Chondrocyte (in vitro differentiated cells): ENCODE measurements around the gene LCAT. TPM values are rescaled to one million over a fixed set of nuclear protein-coding genes. Genes with fewer than 3 reads are reported as not detected.
"Not testable (repeated sequence)": the region's sequence is repeated elsewhere in the genome, so short reads cannot be mapped to it uniquely, and the experiment has no call there.

Source experiments
- DNase-seq: peaks from one replicate; pipeline ENCODE4 v3.0.0; 2021; ENCODE audit warnings: mixed read lengths, low spot score
- H3K27ac Mint-ChIP-seq: one replicate; pipeline ENCODE4 v1.8.0; 2021; ENCODE audit warnings: mild to moderate bottlenecking, moderate library complexity, mixed read lengths; ENCODE audit not compliant: unreplicated experiment
- H3K27me3 Mint-ChIP-seq: 2 replicates; pipeline ENCODE4 v1.8.0; 2021; ENCODE audit warnings: low read depth, mixed read lengths
- H3K36me3 Mint-ChIP-seq: 2 replicates; pipeline ENCODE4 v1.8.0; 2021; ENCODE audit warnings: low read depth, mixed read lengths
- H3K4me1 Mint-ChIP-seq: 2 replicates; pipeline ENCODE4 v1.8.0; 2021; ENCODE audit warnings: low read depth, mild to moderate bottlenecking, mixed read lengths
- H3K4me3 Mint-ChIP-seq: one replicate; pipeline ENCODE4 v1.8.0; 2021; ENCODE audit warnings: mild to moderate bottlenecking, moderate library complexity, mixed read lengths; ENCODE audit not compliant: unreplicated experiment
- H3K9me3 Mint-ChIP-seq: 2 replicates; pipeline ENCODE4 v1.8.0; 2021; ENCODE audit warnings: low read depth, mixed read lengths
- CTCF ChIP-seq: fragments of 200-600 bp; sonication (generic); IDR thresholded peaks from 2 replicates; pipeline ENCODE4 v1.5.0; 2021; ENCODE audit warnings: antibody characterized with exemption, mild to moderate bottlenecking, moderate library complexity
- total RNA-seq: library from RNA; stranded (reverse); gene quantifications from 3 replicates; pipeline ENCODE4 v1.2.1, GENCODE V29; 2021

The LCAT gene
- total RNA-seq, 1 donor from 2014 or later, result 38.2 TPM

GRCh38 chr16:67979955-67980678, 36.2 kb upstream of the LCAT start, which contains the start of gene DPEP3:
TSS of gene DPEP3 (minus strand) at chr16:67980499. CDS start at chr16:67980380, 119 bp downstream.
- Mint-ChIP-seq H3K36me3 (no peaks in the 10 kb centered on the region), H3K4me1 (no peaks in the 10 kb centered on the region), H3K27me3 (peaks cover 6% of the 10 kb centered on the region), H3K27ac (no peak within 1 kb of the TSS), H3K4me3 (no peak within 1 kb of the TSS), H3K9me3 (no peaks in the 10 kb centered on the region)
- peak; percentile 86 for DNase-seq
- peak; percentile 34 for TF ChIP-seq CTCF

GRCh38 chr16:67977469-67978227, 33.7 kb upstream of the LCAT start:
- H3K27me3 Mint-ChIP-seq, result peaks cover 6% of the 10 kb centered on the region
- H3K27ac Mint-ChIP-seq, result no peak overlapping the region
- H3K36me3 Mint-ChIP-seq, result no peaks in the 10 kb centered on the region
- DNase-seq, result no peak
- no peak for TF ChIP-seq CTCF
- H3K4me3 Mint-ChIP-seq, result no peak overlapping the region
- no peaks in the 10 kb centered on the region for H3K4me1 Mint-ChIP-seq
- no peaks in the 10 kb centered on the region for H3K9me3 Mint-ChIP-seq

- peak; percentile 88 for DNase-seq
- Mint-ChIP-seq H3K36me3 (no peaks in the 10 kb centered on the region), H3K4me1 (no peaks in the 10 kb centered on the region), H3K4me3 (no peak overlapping the region), H3K27me3 (peaks cover 6% of the 10 kb centered on the region), H3K27ac (no peak overlapping the region), H3K9me3 (no peaks in the 10 kb centered on the region)
- TF ChIP-seq CTCF, result no peak
Measured at GRCh38 chr16:67977005-67977404, 33.1 kb upstream of the LCAT start.

GRCh38 chr16:67976205-67976604, 32.3 kb upstream of the LCAT start:
- no peaks in the 10 kb centered on the region for H3K36me3 Mint-ChIP-seq
- no peak overlapping the region for H3K27ac Mint-ChIP-seq
- peaks cover 6% of the 10 kb centered on the region for H3K27me3 Mint-ChIP-seq
- no peak overlapping the region for H3K4me3 Mint-ChIP-seq
- no peak for TF ChIP-seq CTCF
- DNase-seq, result no peak
- no peaks in the 10 kb centered on the region for H3K4me1 Mint-ChIP-seq
- H3K9me3 Mint-ChIP-seq, result no peaks in the 10 kb centered on the region

- no peak for TF ChIP-seq CTCF
- Mint-ChIP-seq H3K4me1 (no peaks in the 10 kb centered on the region), H3K9me3 (no peaks in the 10 kb centered on the region), H3K27me3 (peaks cover 6% of the 10 kb centered on the region), H3K27ac (no peak overlapping the region), H3K4me3 (no peak overlapping the region), H3K36me3 (no peaks in the 10 kb centered on the region)
- DNase-seq, result no peak
Measured at GRCh38 chr16:67975321-67976105, 31.6 kb upstream of the LCAT start.

GRCh38 chr16:67972285-67972684, 28.4 kb upstream of the LCAT start:
- H3K27ac Mint-ChIP-seq, H3K27me3 Mint-ChIP-seq, DNase-seq, H3K4me1 Mint-ChIP-seq, H3K9me3 Mint-ChIP-seq, H3K4me3 Mint-ChIP-seq, H3K36me3 Mint-ChIP-seq: not testable (repeated sequence)
